Fibroblast of the aortic adventitia (primary cell): ENCODE data around the gene RNASE9. TPM values are rescaled to one million over a fixed set of nuclear protein-coding genes. Genes with fewer than 3 reads are reported as not detected.
"Not testable (repeated sequence)": the region's sequence is repeated elsewhere in the genome, so short reads cannot be mapped to it uniquely, and the experiment has no call there.

ENCODE experiments used
- DNase-seq: peaks from one replicate; pipeline ENCODE4 v3.0.0-alpha.2; 2010; ENCODE audit warnings: low read depth
- H3K4me3 ChIP-seq: 2 replicates; pipeline ENCODE4 v1.5.1; 2011; ENCODE audit warnings: low read depth, mild to moderate bottlenecking, control low read depth, low read length, moderate library complexity
- CTCF ChIP-seq: IDR thresholded peaks from 2 replicates; pipeline ENCODE4 v1.5.1; 2011; ENCODE audit warnings: mild to moderate bottlenecking, low read length, control low read depth, inconsistent platforms; ENCODE audit not compliant: insufficient read depth
- total RNA-seq: library from RNA; depleted of rRNA; stranded (reverse); fragments of >200 nt; gene quantifications from 2 replicates; pipeline ENCODE4 v1.2.3, GENCODE V29; 2012; ENCODE audit warnings: low replicate concordance

The RNASE9 gene
- total RNA-seq, 1 donor: not detected

GRCh38 chr14:20606190-20606901, 45.5 kb upstream of the RNASE9 start:
- H3K4me3 ChIP-seq: no peak overlapping the region
- DNase-seq: peak; percentile 50
- peak; percentile 66 for TF ChIP-seq CTCF

GRCh38 chr14:20603813-20604690, 43.2 kb upstream of the RNASE9 start:
- no peak overlapping the region for H3K4me3 ChIP-seq
- no peak for DNase-seq
- TF ChIP-seq CTCF: no peak

GRCh38 chr14:20602583-20602982, 41.7 kb upstream of the RNASE9 start:
- DNase-seq: no peak
- no peak overlapping the region for H3K4me3 ChIP-seq
- TF ChIP-seq CTCF: no peak

GRCh38 chr14:20601522-20601921, 40.7 kb upstream of the RNASE9 start:
- H3K4me3 ChIP-seq: no peak overlapping the region
- no peak for DNase-seq
- TF ChIP-seq CTCF: no peak

GRCh38 chr14:20597108-20597507, 36.3 kb upstream of the RNASE9 start:
- H3K4me3 ChIP-seq: no peak overlapping the region
- DNase-seq: no peak
- no peak for TF ChIP-seq CTCF

- not testable (repeated sequence) for DNase-seq
Observed at GRCh38 chr14:20595726-20596125, 34.9 kb upstream of the RNASE9 start.

DNA sequence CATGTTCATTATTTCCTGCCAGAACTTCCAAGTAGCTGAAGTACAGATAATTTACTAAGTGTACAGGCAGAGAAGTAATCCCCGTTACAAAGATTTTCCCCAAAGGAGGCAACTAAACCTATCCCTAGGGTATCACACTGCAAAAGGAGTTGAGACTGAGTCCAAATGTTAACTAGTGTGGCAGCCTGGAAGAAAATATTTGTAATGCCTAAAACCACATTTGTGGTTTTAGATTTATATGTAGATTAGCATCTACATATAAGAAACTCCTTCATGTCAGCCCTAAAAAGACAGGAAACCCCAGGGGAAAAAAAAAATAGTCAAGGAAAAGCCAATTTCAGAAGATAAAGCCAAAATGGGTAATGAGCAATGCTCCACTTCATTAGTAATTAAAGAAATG, 31.7 kb upstream of the RNASE9 start:
- no peak for DNase-seq
- TF ChIP-seq CTCF: no peak
- H3K4me3 ChIP-seq: no peak overlapping the region

More at GRCh38 chr14:20595726-20596125, 34.9 kb upstream of the RNASE9 start:
- not testable (repeated sequence) for H3K4me3 ChIP-seq
